GM19438 (cell line): ENCODE measurements around the gene LCN2.
"Not testable (repeated sequence)": the region's sequence is repeated elsewhere in the genome, so short reads cannot be mapped to it uniquely, and the experiment has no call there.

ENCODE experiments used
- ATAC-seq: cut with Tn5 transposase; IDR thresholded peaks from one replicate; pipeline ENCODE4 v1.9.1; 2021; ENCODE audit warnings: low read depth; ENCODE audit not compliant: unreplicated experiment

LCN2 gene

DNA sequence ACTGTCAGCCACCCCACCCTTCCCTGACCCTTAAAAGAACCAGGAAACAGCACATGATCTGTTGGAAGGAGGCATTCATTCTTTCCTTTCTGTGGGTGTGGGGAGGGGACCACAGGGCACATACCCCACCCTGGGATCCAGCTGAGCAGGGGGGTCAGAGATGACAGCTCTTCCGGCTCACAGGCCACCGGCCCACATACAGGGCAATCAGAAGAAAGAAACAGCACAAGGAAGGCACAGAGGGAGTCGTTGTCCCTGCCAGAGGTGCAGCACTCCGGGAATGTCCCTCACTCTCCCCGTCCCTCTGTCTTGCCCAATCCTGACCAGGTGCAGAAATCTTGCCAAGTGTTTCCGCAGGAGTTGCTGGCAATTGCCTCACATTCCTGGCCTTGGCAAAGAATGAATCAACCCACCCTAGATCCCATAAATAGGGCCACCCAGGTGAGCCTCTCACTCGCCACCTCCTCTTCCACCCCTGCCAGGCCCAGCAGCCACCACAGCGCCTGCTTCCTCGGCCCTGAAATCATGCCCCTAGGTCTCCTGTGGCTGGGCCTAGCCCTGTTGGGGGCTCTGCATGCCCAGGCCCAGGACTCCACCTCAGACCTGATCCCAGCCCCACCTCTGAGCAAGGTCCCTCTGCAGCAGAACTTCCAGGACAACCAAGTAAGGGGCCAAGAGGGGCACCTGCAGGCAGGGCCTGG lies at the start of gene LCN2:
LCN2 (plus strand) TSS at position 453 of the 701 bp plus-strand sequence; CDS start at position 526, 73 bp downstream.
- no peak for ATAC-seq

DNA sequence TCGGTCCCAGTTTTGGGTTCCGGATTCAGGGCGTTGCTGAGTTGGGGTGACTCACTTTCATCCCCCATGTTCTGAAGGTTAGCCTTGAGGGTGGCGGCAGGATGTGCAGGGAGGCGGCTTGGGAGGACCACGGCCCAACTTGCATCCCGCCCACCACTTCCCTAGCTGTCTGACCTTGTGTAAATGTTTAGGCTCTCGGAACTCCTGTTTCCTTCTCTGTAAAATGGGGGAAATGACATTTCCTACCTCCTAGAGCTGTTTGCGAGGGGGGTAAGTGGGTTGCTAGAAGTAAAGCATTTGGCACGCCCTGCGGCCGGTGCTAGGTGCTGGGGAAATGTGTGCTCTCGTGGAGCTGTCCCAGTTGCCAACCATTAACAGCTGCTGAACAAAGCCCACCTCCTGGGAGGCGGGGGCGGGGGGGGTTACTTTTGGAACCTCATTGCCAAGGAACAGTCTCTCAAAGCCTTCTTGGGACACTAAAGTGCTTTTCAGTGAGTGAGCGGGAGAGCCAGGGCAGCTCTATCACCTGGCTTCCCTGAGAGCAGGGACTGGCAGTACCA lies 49.2 kb upstream of the LCN2 start:
- ATAC-seq: no peak

GRCh38 chr9:128100581-128100980 lies 48.7 kb upstream of the LCN2 start:
- no peak for ATAC-seq

DNA sequence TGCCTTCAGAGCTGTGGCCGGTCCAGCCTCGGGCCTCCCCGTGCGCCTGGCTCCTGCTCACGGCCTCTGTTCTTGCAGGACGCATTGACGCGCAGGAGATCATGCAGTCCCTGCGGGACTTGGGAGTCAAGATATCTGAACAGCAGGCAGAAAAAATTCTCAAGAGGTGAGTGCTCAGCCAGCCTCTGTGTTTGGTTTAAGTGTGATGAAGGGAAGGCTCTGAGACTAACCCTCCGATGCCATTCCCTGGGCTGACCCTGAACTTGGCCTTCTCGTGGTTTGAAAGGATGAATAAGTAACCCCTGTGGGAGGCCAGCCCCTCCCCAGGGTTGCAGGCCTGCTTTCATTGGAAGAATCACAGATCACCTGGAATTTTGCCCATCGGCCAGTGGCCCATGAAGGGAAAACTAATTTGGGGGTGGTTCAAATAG lies 48.0 kb upstream of the LCN2 start:
- ATAC-seq: no peak

- no peak for ATAC-seq
These were observed 47.6 kb upstream of the LCN2 start for GRCh38 chr9:128101690-128102089.

DNA sequence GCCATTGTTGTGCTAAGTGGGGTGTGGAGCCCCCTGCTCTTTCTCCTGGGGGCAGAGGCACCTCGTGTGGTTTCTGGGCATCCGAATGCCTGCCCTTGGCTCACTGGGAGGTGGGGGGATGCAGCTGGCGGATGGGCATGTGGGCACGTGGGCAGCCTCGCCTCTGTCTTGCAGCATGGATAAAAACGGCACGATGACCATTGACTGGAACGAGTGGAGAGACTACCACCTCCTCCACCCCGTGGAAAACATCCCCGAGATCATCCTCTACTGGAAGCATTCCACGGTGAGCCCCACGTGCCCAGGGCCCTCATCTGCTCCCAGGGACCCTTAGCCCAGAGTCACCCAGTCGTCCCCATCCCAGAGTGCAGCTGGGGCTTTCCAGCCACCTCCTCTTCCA lies 47.1 kb upstream of the LCN2 start:
- no peak for ATAC-seq

DNA sequence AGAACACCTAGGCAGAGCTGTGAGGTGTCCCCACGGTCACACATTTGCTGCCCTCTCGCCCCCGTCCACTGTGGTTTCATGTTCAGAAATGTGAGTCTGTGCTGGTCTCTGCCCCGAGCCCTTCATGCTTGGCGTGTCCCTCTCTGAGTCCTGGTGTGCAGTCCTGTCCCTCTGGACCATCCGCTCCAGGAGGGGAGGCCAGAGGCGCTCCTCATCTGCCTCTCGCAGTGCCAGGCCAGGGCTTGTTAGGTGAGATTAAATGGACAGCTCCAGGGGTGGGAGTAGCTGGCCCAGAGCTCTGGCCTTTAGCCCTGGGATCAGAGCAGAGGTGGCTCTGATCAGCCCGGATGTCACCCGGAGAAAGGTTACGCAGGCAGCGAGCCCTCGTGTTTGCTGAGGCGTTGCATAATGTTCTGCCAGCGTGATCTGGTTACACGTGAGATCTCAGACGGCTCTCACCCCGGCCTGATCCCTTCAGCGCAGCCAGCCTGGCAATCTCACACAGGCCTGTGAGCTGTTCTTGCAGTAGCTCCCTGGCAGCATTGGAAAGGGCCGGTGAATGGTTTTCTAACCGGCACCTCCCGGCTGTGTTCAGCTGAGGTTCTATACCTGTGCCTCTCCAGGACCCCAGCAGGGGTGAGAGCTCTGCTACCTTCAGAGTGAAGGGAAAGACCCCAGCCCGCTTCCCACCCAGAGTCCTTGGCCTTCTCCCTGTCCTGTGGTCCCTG lies 46.2 kb upstream of the LCN2 start:
- ATAC-seq: no peak

DNA sequence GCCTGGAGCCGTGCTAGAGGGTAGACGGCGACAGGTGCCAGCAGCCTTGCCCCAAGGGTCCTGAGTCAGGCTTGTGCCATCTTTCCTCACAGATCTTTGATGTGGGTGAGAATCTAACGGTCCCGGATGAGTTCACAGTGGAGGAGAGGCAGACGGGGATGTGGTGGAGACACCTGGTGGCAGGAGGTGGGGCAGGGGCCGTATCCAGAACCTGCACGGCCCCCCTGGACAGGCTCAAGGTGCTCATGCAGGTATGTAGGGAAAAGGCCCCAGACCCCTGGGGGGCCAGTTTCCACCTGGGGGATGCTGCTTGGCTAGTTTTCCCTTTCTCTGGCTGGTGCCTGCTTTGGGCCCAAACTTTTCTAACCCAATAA lies 45.7 kb upstream of the LCN2 start:
- ATAC-seq: no peak

GRCh38 chr9:128104171-128104618 lies 45.1 kb upstream of the LCN2 start:
- no peak for ATAC-seq

DNA sequence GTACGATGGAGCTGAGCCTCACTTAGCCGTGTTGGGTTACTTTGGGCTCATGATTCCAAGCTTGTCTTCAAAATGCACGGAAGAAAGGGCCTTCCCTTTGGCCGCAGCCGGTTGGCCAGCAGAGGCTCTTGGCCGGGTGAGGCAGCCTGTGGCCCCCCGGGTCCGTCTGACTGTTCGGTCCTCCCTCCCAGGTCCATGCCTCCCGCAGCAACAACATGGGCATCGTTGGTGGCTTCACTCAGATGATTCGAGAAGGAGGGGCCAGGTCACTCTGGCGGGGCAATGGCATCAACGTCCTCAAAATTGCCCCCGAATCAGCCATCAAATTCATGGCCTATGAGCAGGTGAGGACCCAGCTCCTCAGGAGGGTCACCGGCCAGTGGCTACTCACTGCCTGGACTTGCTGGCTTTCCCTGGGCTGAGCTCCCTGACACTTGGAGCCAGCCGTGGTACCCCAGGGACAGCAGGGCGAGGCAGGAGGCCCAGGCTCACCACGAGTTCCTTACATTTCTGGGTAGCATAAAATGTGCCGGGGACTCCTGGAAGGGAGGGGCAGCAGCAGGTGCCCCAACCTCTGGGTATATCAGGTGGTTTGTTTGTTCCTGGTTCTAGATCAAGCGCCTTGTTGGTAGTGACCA lies 43.6 kb upstream of the LCN2 start:
- ATAC-seq: no peak

DNA sequence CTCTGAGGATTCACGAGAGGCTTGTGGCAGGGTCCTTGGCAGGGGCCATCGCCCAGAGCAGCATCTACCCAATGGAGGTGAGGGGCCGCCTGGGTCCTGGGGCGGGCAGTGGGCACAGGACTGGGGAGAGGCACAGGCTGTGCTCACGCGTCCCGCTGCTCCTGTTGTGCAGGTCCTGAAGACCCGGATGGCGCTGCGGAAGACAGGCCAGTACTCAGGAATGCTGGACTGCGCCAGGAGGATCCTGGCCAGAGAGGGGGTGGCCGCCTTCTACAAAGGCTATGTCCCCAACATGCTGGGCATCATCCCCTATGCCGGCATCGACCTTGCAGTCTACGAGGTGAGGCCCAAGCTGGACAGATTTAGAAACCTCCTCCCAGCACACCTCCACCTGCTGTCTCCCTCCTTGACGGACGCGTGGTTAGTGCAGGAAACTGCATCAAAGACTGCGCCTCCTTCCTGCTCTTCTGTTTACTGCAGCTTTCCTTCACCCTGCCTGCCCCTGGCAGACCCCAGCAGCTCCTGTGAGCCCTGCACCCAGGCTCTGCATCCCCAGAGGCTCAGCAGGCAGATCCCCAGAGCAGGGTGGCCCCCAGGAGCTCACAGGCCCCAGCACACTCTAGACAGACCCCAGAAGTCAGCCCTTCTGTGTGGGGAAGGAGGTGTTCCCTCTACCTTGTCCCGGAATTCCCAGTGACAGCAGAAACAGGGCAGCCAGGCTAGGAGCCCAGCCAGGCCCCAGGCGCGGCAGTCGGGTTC lies 42.9 kb upstream of the LCN2 start:
- ATAC-seq: no peak

DNA sequence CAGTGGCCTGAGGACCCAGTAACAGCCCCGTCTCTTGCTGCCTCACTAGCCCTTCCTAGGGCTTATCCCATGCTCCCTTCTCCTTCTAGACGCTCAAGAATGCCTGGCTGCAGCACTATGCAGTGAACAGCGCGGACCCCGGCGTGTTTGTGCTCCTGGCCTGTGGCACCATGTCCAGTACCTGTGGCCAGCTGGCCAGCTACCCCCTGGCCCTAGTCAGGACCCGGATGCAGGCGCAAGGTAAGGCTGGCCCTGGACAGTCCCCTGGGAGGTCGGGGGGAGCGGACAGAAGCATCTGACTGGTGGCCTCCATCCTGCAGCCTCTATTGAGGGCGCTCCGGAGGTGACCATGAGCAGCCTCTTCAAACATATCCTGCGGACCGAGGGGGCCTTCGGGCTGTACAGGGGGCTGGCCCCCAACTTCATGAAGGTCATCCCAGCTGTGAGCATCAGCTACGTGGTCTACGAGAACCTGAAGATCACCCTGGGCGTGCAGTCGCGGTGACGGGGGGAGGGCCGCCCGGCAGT lies 42.2 kb upstream of the LCN2 start:
- ATAC-seq: no peak

DNA sequence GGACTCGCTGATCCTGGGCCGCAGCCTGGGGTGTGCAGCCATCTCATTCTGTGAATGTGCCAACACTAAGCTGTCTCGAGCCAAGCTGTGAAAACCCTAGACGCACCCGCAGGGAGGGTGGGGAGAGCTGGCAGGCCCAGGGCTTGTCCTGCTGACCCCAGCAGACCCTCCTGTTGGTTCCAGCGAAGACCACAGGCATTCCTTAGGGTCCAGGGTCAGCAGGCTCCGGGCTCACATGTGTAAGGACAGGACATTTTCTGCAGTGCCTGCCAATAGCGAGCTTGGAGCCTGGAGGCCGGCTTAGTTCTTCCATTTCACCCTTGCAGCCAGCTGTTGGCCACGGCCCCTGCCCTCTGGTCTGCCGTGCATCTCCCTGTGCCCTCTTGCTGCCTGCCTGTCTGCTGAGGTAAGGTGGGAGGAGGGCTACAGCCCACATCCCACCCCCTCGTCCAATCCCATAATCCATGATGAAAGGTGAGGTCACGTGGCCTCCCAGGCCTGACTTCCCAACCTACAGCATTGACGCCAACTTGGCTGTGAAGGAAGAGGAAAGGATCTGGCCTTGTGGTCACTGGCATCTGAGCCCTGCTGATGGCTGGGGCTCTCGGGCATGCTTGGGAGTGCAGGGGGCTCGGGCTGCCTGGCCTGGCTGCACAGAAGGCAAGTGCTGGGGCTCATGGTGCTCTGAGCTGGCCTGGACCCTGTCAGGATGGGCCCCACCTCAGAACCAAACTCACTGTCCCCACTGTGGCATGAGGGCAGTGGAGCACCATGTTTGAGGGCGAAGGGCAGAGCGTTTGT lies 41.6 kb upstream of the LCN2 start:
- ATAC-seq: no peak

DNA sequence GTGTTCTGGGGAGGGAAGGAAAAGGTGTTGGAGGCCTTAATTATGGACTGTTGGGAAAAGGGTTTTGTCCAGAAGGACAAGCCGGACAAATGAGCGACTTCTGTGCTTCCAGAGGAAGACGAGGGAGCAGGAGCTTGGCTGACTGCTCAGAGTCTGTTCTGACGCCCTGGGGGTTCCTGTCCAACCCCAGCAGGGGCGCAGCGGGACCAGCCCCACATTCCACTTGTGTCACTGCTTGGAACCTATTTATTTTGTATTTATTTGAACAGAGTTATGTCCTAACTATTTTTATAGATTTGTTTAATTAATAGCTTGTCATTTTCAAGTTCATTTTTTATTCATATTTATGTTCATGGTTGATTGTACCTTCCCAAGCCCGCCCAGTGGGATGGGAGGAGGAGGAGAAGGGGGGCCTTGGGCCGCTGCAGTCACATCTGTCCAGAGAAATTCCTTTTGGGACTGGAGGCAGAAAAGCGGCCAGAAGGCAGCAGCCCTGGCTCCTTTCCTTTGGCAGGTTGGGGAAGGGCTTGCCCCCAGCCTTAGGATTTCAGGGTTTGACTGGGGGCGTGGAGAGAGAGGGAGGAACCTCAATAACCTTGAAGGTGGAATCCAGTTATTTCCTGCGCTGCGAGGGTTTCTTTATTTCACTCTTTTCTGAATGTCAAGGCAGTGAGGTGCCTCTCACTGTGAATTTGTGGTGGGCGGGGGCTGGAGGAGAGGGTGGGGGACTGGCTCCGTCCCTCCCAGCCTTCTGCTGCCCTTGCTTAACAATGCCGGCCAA lies 40.8 kb upstream of the LCN2 start:
- no peak for ATAC-seq

DNA sequence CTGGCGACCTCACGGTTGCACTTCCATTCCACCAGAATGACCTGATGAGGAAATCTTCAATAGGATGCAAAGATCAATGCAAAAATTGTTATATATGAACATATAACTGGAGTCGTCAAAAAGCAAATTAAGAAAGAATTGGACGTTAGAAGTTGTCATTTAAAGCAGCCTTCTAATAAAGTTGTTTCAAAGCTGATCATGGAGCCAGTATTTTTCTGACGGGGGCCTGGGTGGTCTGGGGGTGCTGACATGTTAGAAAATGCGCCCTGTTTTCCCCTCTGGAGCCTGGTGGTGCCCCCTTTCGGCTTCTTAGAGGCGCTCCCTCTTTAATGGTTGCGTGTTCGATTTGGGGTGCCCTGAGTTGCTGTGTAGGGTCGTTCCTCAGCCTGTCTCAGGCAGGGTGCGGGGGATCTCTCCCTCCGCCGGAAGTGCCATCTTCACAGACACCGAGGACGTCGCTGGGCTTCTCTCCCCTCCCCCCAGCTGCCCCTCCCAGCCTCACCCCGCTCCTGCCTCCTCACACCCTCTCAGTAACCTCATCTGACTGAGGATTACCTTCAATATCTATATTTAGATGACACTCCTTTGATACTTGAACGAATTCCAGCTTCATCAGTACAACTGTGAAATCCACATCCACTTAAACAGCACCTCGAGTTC lies 40.1 kb upstream of the LCN2 start:
- ATAC-seq: no peak

- not testable (repeated sequence) for ATAC-seq
These were observed 37.5 kb upstream of the LCN2 start for GRCh38 chr9:128111726-128112125.

- ATAC-seq: no peak
These were observed 35.5 kb upstream of the LCN2 start for GRCh38 chr9:128113526-128114325.
